GM12878 (cell line): ENCODE results near the gene PPP2R3B. TPM values are rescaled to one million over a fixed set of nuclear protein-coding genes. Genes with fewer than 3 reads are reported as not detected.

Experiments used
- ATAC-seq: fragments of 200-7000 bp; cut with Tn5 transposase; 3 replicates; pipeline ENCODE4 v1.9.1; 2020; ENCODE audit warnings: mild to moderate bottlenecking, moderate library complexity
- BruUV-seq: library from RNA; stranded (reverse); fragments of 400-500 nt; replicated peaks from 2 replicates; lab custom pipeline; 2021; lab: Mats Ljungman, UMichigan
- CTCF ChIA-PET: fragments of 300-600 bp; sonication (Branson Sonifier 250); formaldehyde crosslinking; extraction: SDS; loops from one replicate; lab custom pipeline; 2021; ENCODE audit warnings: inconsistent platforms; lab: Yijun Ruan, JAX
- POLR2A ChIA-PET: fragments of 350-600 bp; formaldehyde crosslinking; extraction: SDS; loops from one replicate; lab custom pipeline; 2021; ENCODE audit warnings: inconsistent platforms; lab: Charles Lee
- RAD21 ChIA-PET: fragments of 300-600 bp; sonication (Branson Sonifier 250); formaldehyde crosslinking; loops from one replicate; lab custom pipeline; 2023; ENCODE audit warnings: antibody characterized with exemption; ENCODE audit not compliant: unreplicated experiment; lab: Charles Lee
- SMC1A ChIA-PET: fragments of 300-600 bp; sonication (Branson Sonifier 250); formaldehyde crosslinking; loops from one replicate; lab custom pipeline; 2023; ENCODE audit not compliant: unreplicated experiment, uncharacterized antibody; lab: Charles Lee
- DNase-seq: peaks from one replicate; pipeline ENCODE4 v3.0.0-alpha.2; 2011; ENCODE audit warnings: low read depth, low spot score
- FAIRE-seq: peaks from 3 replicates; lab custom pipeline; 2011; peaks lifted over from hg19 to GRCh38; lab: Jason Lieb, UNC
- H2AFZ ChIP-seq: 2 replicates; pipeline ENCODE4 v1.6.0; 2011; ENCODE audit warnings: low read depth, low read length, control low read depth; ENCODE audit not compliant: control insufficient read depth
- H3K27ac ChIP-seq: 2 replicates; pipeline ENCODE4 v1.5.1; 2011; ENCODE audit warnings: control low read depth; ENCODE audit not compliant: control insufficient read depth, insufficient read depth
- H3K27me3 ChIP-seq, 2 experiments: replicated peaks in 1 of 2; 2 replicates each; pipeline versions ENCODE4 v1.6.0 to v1.6.1; 2011; ENCODE audit warnings: low read length in 1 of 2; ENCODE audit not compliant: control insufficient read depth in 2 of 2, insufficient read depth in 2 of 2
- H3K36me3 ChIP-seq, 2 experiments: 2 replicates each; pipeline ENCODE4 v1.5.1; 2011; ENCODE audit warnings: low read length in 1 of 2; ENCODE audit not compliant: control insufficient read depth in 2 of 2, insufficient read depth in 2 of 2
- H3K4me1 ChIP-seq: 2 replicates; pipeline ENCODE4 v1.6.1; 2011; ENCODE audit warnings: mild to moderate bottlenecking, low read length, moderate library complexity, mixed read lengths; ENCODE audit not compliant: control insufficient read depth, insufficient read depth
- H3K4me2 ChIP-seq: 2 replicates; pipeline ENCODE4 v1.6.0; 2011; ENCODE audit warnings: control low read depth; ENCODE audit not compliant: control insufficient read depth, insufficient read depth
- H3K4me3 ChIP-seq: fragments of 200-600 bp; sonication (generic); 2 replicates; pipeline ENCODE4 v1.5.1; 2016
- H3K79me2 ChIP-seq: 2 replicates; pipeline ENCODE4 v1.6.0; 2011; ENCODE audit warnings: low read length; ENCODE audit not compliant: control insufficient read depth, insufficient read depth
- H3K9ac ChIP-seq: 2 replicates; pipeline ENCODE4 v1.8.0; 2011; ENCODE audit warnings: low read length, control low read depth, mixed read lengths; ENCODE audit not compliant: control insufficient read depth, insufficient read depth
- H3K9me3 ChIP-seq: replicated peaks from 3 replicates; pipeline ENCODE4 v1.5.1; 2011; ENCODE audit warnings: mild to moderate bottlenecking, low read length; ENCODE audit not compliant: control insufficient read depth, insufficient read depth
- H4K20me1 ChIP-seq: 2 replicates; pipeline ENCODE4 v1.6.0; 2011; ENCODE audit not compliant: control insufficient read depth, insufficient read depth
- BCL11A ChIP-seq: IDR thresholded peaks from 2 replicates; pipeline ENCODE4 v1.6.1; 2011; ENCODE audit warnings: low read depth, low read length
- BHLHE40 ChIP-seq, 2 experiments: fragments of 450-650 bp in 1 of 2; IDR thresholded peaks; 2 replicates each; pipeline ENCODE4 v1.6.1; 2011 to 2017; ENCODE audit warnings: low read depth in 2 of 2, borderline replicate concordance in 1 of 2, improper control_type of control experiment in 1 of 2, low read length in 1 of 2, mild to moderate bottlenecking in 1 of 2
- BRCA1 ChIP-seq: IDR thresholded peaks from 2 replicates; pipeline ENCODE4 v1.6.1; 2011; ENCODE audit warnings: low read depth, low read length, improper control_type of control experiment
- CHD4 ChIP-seq: fragments of 200-600 bp; sonication (generic); IDR thresholded peaks from 2 replicates; pipeline ENCODE4 v1.6.1; 2016; ENCODE audit warnings: mild to moderate bottlenecking
- EZH2 ChIP-seq: IDR thresholded peaks from 2 replicates; pipeline ENCODE4 v1.6.1; 2012; ENCODE audit warnings: low read depth, mild to moderate bottlenecking, control low read depth, inconsistent platforms, low read length, borderline replicate concordance; ENCODE audit not compliant: control insufficient read depth
- HDGF ChIP-seq: fragments of 450-650 bp; IDR thresholded peaks from 2 replicates; pipeline ENCODE4 v1.6.1; 2016; ENCODE audit warnings: antibody characterized with exemption
- IRF4 ChIP-seq: IDR thresholded peaks from 2 replicates; pipeline ENCODE4 v1.6.1; 2011; ENCODE audit warnings: low read depth, low read length
- MEF2B ChIP-seq: fragments of 450-650 bp; IDR thresholded peaks from 2 replicates; pipeline ENCODE4 v1.6.1; 2018; ENCODE audit warnings: mild to moderate bottlenecking, moderate library complexity; ENCODE audit not compliant: partially characterized antibody, poor library complexity, severe bottlenecking
- MXI1 ChIP-seq: fragments of 150-350 bp; IDR thresholded peaks from 2 replicates; pipeline ENCODE4 v1.6.1; 2011; ENCODE audit warnings: low read depth, mild to moderate bottlenecking, inconsistent platforms, low read length, improper control_type of control experiment
- SPI1 ChIP-seq: IDR thresholded peaks from 2 replicates; pipeline ENCODE4 v1.6.1; 2011; ENCODE audit warnings: low read depth, mild to moderate bottlenecking, low read length, moderate library complexity, borderline replicate concordance; ENCODE audit not compliant: insufficient read depth
- ZNF274 ChIP-seq: IDR thresholded peaks from one replicate; pipeline ENCODE4 v1.8.0; 2011; ENCODE audit not compliant: insufficient read length, insufficient read depth
- ZNF622 ChIP-seq: fragments of 450-650 bp; IDR thresholded peaks from 2 replicates; pipeline ENCODE4 v1.6.1; 2017; ENCODE audit warnings: mild to moderate bottlenecking, inconsistent platforms
- ZSCAN29 ChIP-seq: fragments of 450-650 bp; IDR thresholded peaks from 2 replicates; pipeline ENCODE4 v1.6.1; 2017; ENCODE audit warnings: mild to moderate bottlenecking, moderate library complexity
- WGBS: methylation state at CpG from one replicate; pipeline ENCODE4 v1.1.6; 2016; ENCODE audit warnings: low lambda C conversion rate; ENCODE audit not compliant: insufficient replicate concordance, insufficient coverage; ENCODE audit errors: missing lambda C conversion rate; 5-methylcytosine and 5-hydroxymethylcytosine counted together
- in situ Hi-C: fragments of 300-500 bp; cut with MboI; formaldehyde crosslinking; loops from 9 replicates; pipeline ENCODE4 v1.14.3; 2018; ENCODE audit warnings: mixed read lengths
- intact Hi-C: fragments of 100-400 bp; cut with micrococcal nuclease; formaldehyde crosslinking; loops from one replicate; pipeline ENCODE4 v1.14.2; 2022; ENCODE audit not compliant: unreplicated experiment
- polyA plus RNA-seq, 11 experiments: library from polyadenylated mRNA; depleted of rRNA in 4 of 11; unstranded in 6 of 11; stranded (reverse) in 5 of 11; fragments of >200 nt; fragmentation: Nextera tagmentation in 4 of 11; fragmentation: Illumina TruSeq in 1 of 11; extraction: Ambion mirVana in 4 of 11; extraction: Trizol in 1 of 11; gene quantifications; 1 replicate in 1 of 11; 2 replicates in 10 of 11; pipeline versions ENCODE4 v1.2.1 to v1.2.3, GENCODE V29; 2011 to 2016; ENCODE audit warnings: inconsistent platforms in 2 of 11, missing spikeins in 2 of 11, low read depth in 1 of 11
- total RNA-seq, 4 experiments: library from RNA; depleted of rRNA in 3 of 4; stranded (reverse); fragments of >200 nt in 3 of 4; fragmentation: Illumina TruSeq in 1 of 4; extraction: Trizol in 1 of 4; gene quantifications; 2 replicates each; pipeline versions ENCODE4 v1.2.1 to v1.2.3, GENCODE V29; 2013 to 2021
- TF ChIP-seq, protein P1 (sequence below): IDR thresholded peaks from 2 replicates; pipeline ENCODE4 v1.6.1; 2011; ENCODE audit warnings: borderline replicate concordance, low read depth, mild to moderate bottlenecking, moderate library complexity, mixed read lengths, low read length; ENCODE audit not compliant: insufficient read depth; ENCODE audit errors: extremely low read length

PPP2R3B gene
- total and polyA plus RNA-seq, 10 of the 15 experiments (the other 5 are each of a cell fraction or from before 2014, with no cell fraction given): 0.11 to 34.3 (median 9.7) TPM; not detected in 1

- RAD21 ChIA-PET: no interaction called here
- no peak for DNase-seq
- H3K9ac ChIP-seq: no peak overlapping the region
- TF ChIP-seq ZSCAN29 (no peak), BRCA1 (no peak), IRF4 (no peak), CHD4 (no peak), ZNF622 (no peak), BHLHE40 (IDR thresholded peaks at IDR 0.05; ENCODE audit: borderline replicate concordance in 1 of 2, low read depth in 2 of 2, low read length in 1 of 2) (no peak), MEF2B (no peak), SPI1 (no peak), HDGF (no peak), BCL11A (no peak), ZNF274 (no peak), MXI1 (no peak), EZH2 (no peak)
- TF ChIP-seq, protein P1, sequence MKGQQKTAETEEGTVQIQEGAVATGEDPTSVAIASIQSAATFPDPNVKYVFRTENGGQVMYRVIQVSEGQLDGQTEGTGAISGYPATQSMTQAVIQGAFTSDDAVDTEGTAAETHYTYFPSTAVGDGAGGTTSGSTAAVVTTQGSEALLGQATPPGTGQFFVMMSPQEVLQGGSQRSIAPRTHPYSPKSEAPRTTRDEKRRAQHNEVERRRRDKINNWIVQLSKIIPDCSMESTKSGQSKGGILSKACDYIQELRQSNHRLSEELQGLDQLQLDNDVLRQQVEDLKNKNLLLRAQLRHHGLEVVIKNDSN: no peak
- TF ChIP-seq, all 136 proteins: peak for 0
- H3K36me3 ChIP-seq: no peaks in the 10 kb centered on the region
- H3K27ac ChIP-seq: no peak overlapping the region
- H3K4me3 ChIP-seq: no peak overlapping the region
- in situ Hi-C loops: no loop called here
- POLR2A ChIA-PET: no interaction called here
- intact Hi-C loops: no loop called here
- FAIRE-seq (no peak), ATAC-seq (no peak)
- H3K4me2 ChIP-seq: no peak overlapping the region
- CTCF ChIA-PET: no interaction called here
- H2AFZ ChIP-seq: no peak overlapping the region
- H3K9me3 ChIP-seq: no peaks in the 10 kb centered on the region; the same call in 2 of the 3 replicates
- H3K27me3 ChIP-seq: no peaks in the 10 kb centered on the region
- BruUV-seq: no TSS peak
- WGBS: 67% methylated on average over 17 of the region's 17 CpGs
- no peaks in the 10 kb centered on the region for H3K4me1 ChIP-seq
- no peaks in the 10 kb centered on the region for H3K79me2 ChIP-seq
- SMC1A ChIA-PET: no interaction called here
- no peaks in the 10 kb centered on the region for H4K20me1 ChIP-seq
Observed at GRCh38 chrX:434946-435345, 48.2 kb upstream of the PPP2R3B start.
